Erythroblast (primary cell): ENCODE results near the gene BIRC7.

Source experiments
- GATA1 ChIP-seq: IDR thresholded peaks from 2 replicates; pipeline ENCODE4 v1.6.1; 2011; ENCODE audit warnings: low read depth, mild to moderate bottlenecking, control low read depth, low read length, moderate library complexity
- POLR2A ChIP-seq: IDR thresholded peaks from 2 replicates; pipeline ENCODE4 v1.6.1; 2011; ENCODE audit warnings: mild to moderate bottlenecking, low read length

DNA sequence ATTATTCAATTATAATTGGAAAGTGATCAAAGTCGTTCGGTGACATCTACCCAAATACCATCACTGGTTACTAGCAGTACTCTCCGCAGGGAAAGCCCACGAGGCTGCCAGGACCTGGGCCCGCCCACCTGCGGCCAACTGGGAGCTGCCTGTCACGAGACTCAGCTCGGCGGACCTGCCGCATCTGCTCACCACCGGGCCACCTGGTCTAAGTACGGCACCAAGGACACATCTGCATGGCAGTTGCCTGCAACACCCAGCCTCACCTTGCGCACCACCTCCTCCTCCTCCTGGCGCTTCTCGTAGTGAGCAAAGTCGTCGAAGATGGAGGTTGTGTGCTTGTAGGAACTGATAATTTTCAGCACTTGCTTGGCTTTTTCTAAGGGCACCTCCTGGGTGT is 33.7 kb upstream of the BIRC7 start:
- TF ChIP-seq POLR2A, result no peak
- no peak for TF ChIP-seq GATA1
